IMR-90 (cell line): ENCODE measurements around the gene SPHK2. TPM values are rescaled to one million over a fixed set of nuclear protein-coding genes. Genes with fewer than 3 reads are reported as not detected.

Experiments
- polyA plus RNA-seq, 3 experiments: library from polyadenylated mRNA; depleted of rRNA; stranded (reverse); fragments of >200 nt; gene quantifications; 2 replicates each; pipeline ENCODE4 v1.2.3, GENCODE V29; 2012; ENCODE audit warnings: low replicate concordance in 1 of 3
- total RNA-seq: library from RNA; depleted of rRNA; stranded (reverse); fragments of >200 nt; gene quantifications from 2 replicates; pipeline ENCODE4 v1.2.3, GENCODE V29; 2012; rRNA removed

SPHK2 gene
- total and polyA plus RNA-seq, 2 of the 4 experiments (the other 2 are of a cell fraction): 1.6 to 9.9 TPM

Other genes with a start within 250 kb of the SPHK2 start
- 57.8 and 58.8 TPM in 2 replicates for gene KDELR1, start 228.0 kb upstream of the SPHK2 start, total RNA-seq
- gene KDELR1, start 228.0 kb upstream of the SPHK2 start, polyA plus RNA-seq (2012; rRNA removed): 171 and 180 TPM in 2 replicates
- under 0.01 TPM in 2 replicates for gene GRIN2D, start 225.8 kb upstream of the SPHK2 start, total RNA-seq
- 0.23 and 0.24 TPM in 2 replicates for gene GRIN2D, start 225.8 kb upstream of the SPHK2 start, polyA plus RNA-seq (2012; rRNA removed)
- gene GRWD1, start 173.5 kb upstream of the SPHK2 start, total RNA-seq: 22.0 and 32.5 TPM in 2 replicates
- gene GRWD1, start 173.5 kb upstream of the SPHK2 start, polyA plus RNA-seq (2012; rRNA removed): 22.5 and 25.2 TPM in 2 replicates
- under 0.01 and 0.18 TPM in 2 replicates for gene KCNJ14, start 163.9 kb upstream of the SPHK2 start, total RNA-seq
- gene KCNJ14, start 163.9 kb upstream of the SPHK2 start, polyA plus RNA-seq (2012; rRNA removed): 0.34 and 0.39 TPM in 2 replicates
- 35.8 and 38.3 TPM in 2 replicates for gene CYTH2, start 150.1 kb upstream of the SPHK2 start, total RNA-seq
- gene CYTH2, start 150.1 kb upstream of the SPHK2 start, polyA plus RNA-seq (2012; rRNA removed): 56.1 and 62.0 TPM in 2 replicates
- 0.18 TPM in 1 of 2 replicates, not detected in the other for gene LMTK3, start 107.7 kb upstream of the SPHK2 start, total RNA-seq
- 0.60 and 0.87 TPM in 2 replicates for gene LMTK3, start 107.7 kb upstream of the SPHK2 start, polyA plus RNA-seq (2012; rRNA removed)
- not detected in 2 replicates for gene SULT2B1, start 67.3 kb upstream of the SPHK2 start, total RNA-seq
- 0.09 TPM in 1 of 2 replicates, not detected in the other for gene SULT2B1, start 67.3 kb upstream of the SPHK2 start, polyA plus RNA-seq (2012; rRNA removed)
- not detected in 2 replicates for gene SPACA4, start 12.8 kb upstream of the SPHK2 start, total RNA-seq
- gene SPACA4, start 12.8 kb upstream of the SPHK2 start, polyA plus RNA-seq (2012; rRNA removed): not detected in 2 replicates
- gene FAM83E, start 4.4 kb upstream of the SPHK2 start, total RNA-seq: 0.36 and 0.56 TPM in 2 replicates
- 0.05 and 0.17 TPM in 2 replicates for gene FAM83E, start 4.4 kb upstream of the SPHK2 start, polyA plus RNA-seq (2012; rRNA removed)
- gene RPL18, start 328 bp upstream of the SPHK2 start, total RNA-seq: 1,909 and 2,552 TPM in 2 replicates
- gene RPL18, start 328 bp upstream of the SPHK2 start, polyA plus RNA-seq (2012; rRNA removed): 1,897 and 2,254 TPM in 2 replicates
- 2.5 and 3.6 TPM in 2 replicates for gene DBP, start 17.9 kb downstream of the SPHK2 start, total RNA-seq
- gene DBP, start 17.9 kb downstream of the SPHK2 start, polyA plus RNA-seq (2012; rRNA removed): 3.0 and 3.6 TPM in 2 replicates
- gene CA11, start 26.7 kb downstream of the SPHK2 start, total RNA-seq: 1.3 and 1.7 TPM in 2 replicates
- gene CA11, start 26.7 kb downstream of the SPHK2 start, polyA plus RNA-seq (2012; rRNA removed): 2.7 and 2.9 TPM in 2 replicates
- not detected in 2 replicates for gene NTN5, start 53.5 kb downstream of the SPHK2 start, total RNA-seq
- 0.11 and 0.19 TPM in 2 replicates for gene NTN5, start 53.5 kb downstream of the SPHK2 start, polyA plus RNA-seq (2012; rRNA removed)
- gene FUT2, start 76.5 kb downstream of the SPHK2 start, total RNA-seq: not detected in 2 replicates
- not detected in 2 replicates for gene FUT2, start 76.5 kb downstream of the SPHK2 start, polyA plus RNA-seq (2012; rRNA removed)
- 0.18 and 0.28 TPM in 2 replicates for gene MAMSTR, start 100.2 kb downstream of the SPHK2 start, total RNA-seq
- 1.9 and 2.7 TPM in 2 replicates for gene MAMSTR, start 100.2 kb downstream of the SPHK2 start, polyA plus RNA-seq (2012; rRNA removed)
- gene RASIP1, start 121.1 kb downstream of the SPHK2 start, total RNA-seq: under 0.01 and 0.18 TPM in 2 replicates
- 0.51 and 0.67 TPM in 2 replicates for gene RASIP1, start 121.1 kb downstream of the SPHK2 start, polyA plus RNA-seq (2012; rRNA removed)
- gene IZUMO1, start 127.4 kb downstream of the SPHK2 start, total RNA-seq: not detected in 2 replicates
- gene IZUMO1, start 127.4 kb downstream of the SPHK2 start, polyA plus RNA-seq (2012; rRNA removed): not detected in 2 replicates
- under 0.01 and 0.18 TPM in 2 replicates for gene FUT1, start 133.1 kb downstream of the SPHK2 start, total RNA-seq
- gene FUT1, start 133.1 kb downstream of the SPHK2 start, polyA plus RNA-seq (2012; rRNA removed): 0.03 and 0.09 TPM in 2 replicates
- gene FGF21, start 136.0 kb downstream of the SPHK2 start, total RNA-seq: not detected in 2 replicates
- not detected in 2 replicates for gene FGF21, start 136.0 kb downstream of the SPHK2 start, polyA plus RNA-seq (2012; rRNA removed)
- 20.1 and 21.7 TPM in 2 replicates for gene BCAT2, start 191.5 kb downstream of the SPHK2 start, total RNA-seq
- 42.2 and 45.3 TPM in 2 replicates for gene BCAT2, start 191.5 kb downstream of the SPHK2 start, polyA plus RNA-seq (2012; rRNA removed)
- 0.54 and 0.56 TPM in 2 replicates for gene HSD17B14, start 217.0 kb downstream of the SPHK2 start, total RNA-seq
- 4.5 and 5.6 TPM in 2 replicates for gene HSD17B14, start 217.0 kb downstream of the SPHK2 start, polyA plus RNA-seq (2012; rRNA removed)
- 4.2 and 4.5 TPM in 2 replicates for gene PLEKHA4, start 249.1 kb downstream of the SPHK2 start, total RNA-seq
- 14.4 and 17.2 TPM in 2 replicates for gene PLEKHA4, start 249.1 kb downstream of the SPHK2 start, polyA plus RNA-seq (2012; rRNA removed)